Inferior parietal cortex (tissue), 1 donor: ENCODE data around the gene PRR23B.
"Not testable (repeated sequence)": the region's sequence is repeated elsewhere in the genome, so short reads cannot be mapped to it uniquely, and the experiment has no call there.

ENCODE experiments used
- DNase-seq: peaks from one replicate; pipeline ENCODE4 v3.0.0-alpha.2; 2016; ENCODE audit errors: extremely low spot score

The PRR23B gene

DNA sequence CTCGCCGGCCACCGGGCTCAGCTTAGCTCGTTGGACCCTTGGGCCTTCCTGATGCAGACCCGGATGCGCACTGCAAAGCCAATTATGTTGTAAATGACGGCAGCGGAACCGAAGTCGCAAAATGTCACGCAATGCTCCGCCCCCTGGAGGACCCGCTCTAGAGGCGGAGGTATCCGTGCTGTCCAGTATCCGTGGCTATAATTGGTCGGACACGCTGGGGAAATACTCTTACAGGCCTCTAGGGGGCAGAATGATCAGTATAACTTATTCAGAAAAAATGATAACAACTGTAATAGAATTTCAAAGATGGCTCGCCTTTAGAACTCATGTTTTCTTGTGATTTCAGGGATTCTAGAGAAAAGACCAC lies at the start of gene PRR23B:
Gene PRR23B, minus strand, starts transcription at position 59 of the 367 bp plus-strand sequence. CDS start 265 bp downstream, outside the sequence.
- DNase-seq: no peak

DNA sequence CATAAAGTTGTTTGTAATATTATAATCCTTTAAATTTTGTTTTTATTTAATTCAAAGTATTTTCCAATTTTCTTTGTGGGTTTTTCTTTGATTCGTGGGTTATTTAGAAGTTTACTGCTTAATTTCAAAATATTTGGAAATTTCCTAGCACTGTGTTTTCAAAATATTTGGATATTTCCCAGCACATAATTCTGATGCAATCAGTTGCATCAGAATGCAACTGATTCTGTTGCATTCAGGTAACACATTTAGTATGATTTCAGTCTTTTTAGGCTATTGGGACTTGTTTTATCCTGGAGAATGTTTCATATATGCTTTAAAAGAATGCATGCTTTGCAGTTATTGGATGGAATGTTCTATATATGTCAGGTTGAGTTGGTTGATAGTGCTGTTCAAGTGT lies 42.2 kb upstream of the PRR23B start:
- no peak for DNase-seq

DNA sequence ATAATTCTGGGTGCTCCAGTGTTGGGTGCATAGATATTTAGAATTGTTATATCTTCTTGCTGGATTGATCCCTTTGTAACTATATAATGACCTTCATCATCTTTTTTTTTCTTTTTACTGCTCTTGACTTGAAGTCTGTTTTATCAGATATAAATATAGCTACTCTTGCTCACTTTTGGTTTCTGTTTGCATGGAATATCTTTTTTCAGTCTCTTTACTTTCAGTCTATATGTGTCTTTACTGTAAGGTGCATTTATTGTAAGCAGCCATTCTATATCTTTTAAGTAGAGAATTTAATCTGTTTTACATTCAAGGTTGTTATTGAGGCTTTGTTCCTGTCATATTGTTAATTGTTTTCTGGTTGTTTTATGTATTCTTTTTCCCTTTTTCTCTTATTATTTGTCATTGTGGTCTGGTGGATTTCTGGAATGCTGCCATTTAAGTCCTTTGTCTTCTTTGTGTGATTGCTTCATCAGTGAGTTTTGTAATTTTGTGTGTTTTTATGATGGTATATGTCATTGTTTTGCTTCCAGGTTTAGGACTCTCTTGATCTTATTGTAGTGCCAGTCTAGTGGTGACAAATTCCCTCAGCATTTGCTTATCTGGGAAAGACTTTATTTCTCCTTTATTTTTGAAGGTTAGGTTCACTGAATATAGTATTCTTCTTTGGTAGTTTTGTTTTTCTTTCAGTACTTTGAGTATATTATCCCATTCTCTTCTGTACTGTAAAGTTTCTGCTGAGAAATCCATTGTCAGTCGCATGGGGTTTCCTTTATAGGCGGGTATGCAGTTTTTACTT lies 32.3 kb upstream of the PRR23B start:
- no peak for DNase-seq

DNA sequence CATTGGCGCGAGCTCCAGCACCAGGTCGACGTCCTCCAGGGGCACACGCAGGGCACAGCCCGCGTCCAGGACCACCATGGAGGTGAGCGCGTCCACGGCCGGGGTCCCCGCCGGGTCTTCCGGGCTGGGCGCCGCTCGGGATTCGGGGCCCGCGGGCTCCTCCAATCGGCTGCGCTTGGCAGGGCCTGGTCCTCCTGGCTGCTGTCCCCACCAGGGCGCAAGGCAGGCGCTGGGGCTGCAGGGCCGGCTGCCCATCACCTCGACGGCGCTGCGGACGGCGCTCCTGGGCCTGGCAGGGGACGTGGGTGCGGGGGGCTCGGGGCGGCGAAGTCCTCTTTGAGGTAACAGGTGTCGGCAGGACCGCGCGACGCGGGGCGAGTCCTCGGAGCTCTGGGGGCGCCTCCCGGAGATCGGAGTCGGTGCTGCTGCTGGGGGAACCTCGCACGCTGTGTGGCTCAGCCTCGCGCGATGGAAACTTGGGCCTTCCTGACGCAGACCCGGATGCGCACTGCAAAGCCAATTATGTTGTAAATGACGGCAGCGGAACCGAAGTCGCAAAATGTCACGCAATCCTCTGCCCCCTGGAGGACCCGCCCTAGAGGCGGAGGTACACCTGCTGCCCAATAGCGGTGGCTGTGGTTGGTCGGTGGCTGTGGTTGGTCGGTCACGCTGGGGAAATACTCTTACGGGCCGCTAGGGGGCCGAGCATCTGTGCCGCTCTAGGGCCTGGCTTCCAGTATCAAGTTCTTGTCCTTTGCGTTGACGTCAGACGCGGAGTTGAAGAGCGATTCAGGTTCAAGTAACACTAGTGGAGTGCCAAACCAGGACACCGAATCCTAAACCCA lies 23.9 kb upstream of the PRR23B start, which contains the start of gene PRR23C:
Gene PRR23C, minus strand, starts transcription at position 527 of the 845 bp plus-strand sequence. Its CDS starts 272 bp downstream, at position 255.
- DNase-seq: no peak

DNA sequence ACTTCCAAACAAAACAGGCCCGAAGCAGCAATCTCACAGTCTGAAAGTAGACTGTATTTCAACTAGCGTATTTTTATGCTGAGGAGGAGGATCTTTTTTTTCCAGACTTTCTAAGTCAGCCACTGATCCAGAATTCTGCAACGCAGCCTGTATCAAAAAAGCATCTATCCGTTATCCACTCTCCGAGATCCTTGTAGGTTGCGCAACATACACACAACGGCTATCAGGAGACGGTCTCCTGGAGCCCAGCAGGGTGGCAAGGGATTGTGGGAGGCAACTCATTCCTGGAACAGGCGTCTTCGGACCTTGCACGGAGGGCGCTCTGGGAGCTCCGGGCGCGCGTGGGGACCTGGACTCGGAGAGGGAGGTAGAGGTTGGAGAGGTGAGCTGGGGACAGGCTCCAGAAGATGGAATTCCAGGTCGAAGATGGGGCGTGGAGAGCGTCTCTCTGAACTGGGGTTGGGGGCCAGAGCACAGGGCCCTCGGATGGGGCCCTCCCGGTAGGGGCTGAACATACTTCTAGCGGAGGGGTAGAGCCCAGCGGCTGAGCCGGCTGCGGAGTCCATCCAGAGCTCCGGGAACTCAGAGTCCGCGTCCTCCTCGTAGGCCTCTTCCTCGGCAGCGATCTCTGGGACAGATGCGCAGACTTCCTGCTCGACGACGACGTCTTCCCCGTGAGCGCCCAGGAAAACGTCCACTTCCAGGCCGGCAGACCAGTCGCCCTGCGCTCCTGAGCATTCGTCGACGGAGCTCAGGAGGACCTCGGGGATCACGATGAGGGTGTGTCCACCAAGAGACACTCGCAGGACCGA lies 23.0 kb upstream of the PRR23B start:
- DNase-seq: no peak

DNA sequence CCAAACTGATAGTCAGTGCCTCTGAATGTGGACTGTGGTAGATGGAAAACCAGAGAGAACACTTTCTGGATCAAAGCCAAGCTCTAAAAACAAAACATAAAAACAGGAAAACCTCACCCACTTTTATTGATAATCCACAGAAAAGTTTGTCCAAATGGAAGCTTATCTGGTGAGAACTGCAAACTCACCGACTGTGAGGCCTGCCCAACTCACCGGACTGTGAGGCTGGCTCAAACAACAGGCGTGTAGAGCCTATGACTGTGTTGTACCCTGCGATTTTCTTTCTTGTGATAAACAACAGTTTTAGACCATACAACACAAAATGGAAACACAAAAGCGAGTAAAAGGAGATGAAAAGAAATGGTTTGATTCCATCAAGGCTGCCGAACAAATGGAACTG lies 16.8 kb upstream of the PRR23B start:
- no peak for DNase-seq

DNA sequence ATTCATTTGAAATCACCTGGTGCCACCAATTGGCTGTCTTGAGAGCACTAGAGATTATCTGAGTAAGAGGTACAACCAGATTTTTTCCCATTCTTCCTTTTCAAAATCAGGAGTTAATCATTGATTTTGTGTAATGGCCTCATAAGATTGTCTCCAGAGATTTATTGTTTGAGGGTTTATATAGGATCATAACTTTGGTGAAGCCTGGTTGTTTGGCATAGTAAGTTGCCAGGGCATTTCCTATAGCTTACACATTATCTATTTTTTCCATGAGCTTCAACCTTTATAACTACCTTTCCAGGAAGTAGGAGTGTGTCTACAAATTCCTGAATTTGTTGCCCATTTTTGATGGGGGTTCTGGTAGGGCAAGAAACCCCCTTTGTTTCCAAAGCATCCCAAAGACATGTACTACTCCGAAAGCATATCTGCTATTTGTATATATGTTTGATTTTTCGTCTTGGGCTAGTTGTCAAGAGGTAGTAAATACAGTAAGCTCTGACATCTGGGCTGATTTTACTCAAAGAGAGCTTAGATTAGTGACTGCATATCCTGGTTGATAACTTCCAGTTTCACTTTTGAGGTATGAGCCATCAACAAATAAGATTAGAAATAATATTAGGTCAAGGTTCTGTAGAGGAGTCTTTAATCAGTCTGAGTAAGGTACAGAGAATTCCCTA lies 11.7 kb upstream of the PRR23B start:
- DNase-seq: no peak

DNA sequence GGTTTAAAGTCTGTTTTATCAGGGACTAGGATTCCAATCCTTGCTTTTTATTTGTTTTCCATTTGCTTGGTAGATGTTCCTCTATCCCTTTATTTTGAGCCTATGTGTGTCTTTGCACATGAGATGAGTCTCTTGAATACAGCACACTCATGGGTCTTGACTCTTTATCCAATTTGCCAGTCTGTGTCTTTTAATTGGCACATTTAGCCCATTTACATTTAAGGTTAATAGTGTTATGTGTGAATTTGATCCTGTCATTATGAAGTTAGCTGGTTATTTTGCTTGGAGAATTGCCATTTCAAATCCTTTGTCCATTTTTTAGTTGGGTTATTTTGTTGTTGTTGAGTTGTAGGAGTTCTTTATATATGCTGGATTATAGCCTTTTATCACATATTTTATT lies 9.8 kb upstream of the PRR23B start:
- not testable (repeated sequence) for DNase-seq

DNA sequence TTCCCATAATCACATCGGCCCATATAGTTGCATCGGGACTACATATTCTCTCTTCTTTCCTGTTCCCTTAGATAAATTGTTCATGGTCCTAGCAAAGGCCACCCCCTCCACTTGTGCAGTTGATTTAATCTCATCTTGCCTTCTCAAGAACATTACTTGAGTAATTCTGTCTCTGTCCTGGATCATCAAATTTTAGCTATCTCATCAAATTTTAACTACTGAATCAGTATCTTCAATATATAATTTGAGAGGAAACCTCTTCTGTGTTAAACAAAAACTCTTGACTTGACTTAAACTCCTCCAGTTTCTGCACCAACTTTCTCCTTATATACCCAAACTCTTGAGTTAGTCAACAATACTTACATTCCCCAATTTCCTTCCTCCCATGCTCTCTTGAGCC lies 4.2 kb upstream of the PRR23B start:
- DNase-seq: no peak

DNA sequence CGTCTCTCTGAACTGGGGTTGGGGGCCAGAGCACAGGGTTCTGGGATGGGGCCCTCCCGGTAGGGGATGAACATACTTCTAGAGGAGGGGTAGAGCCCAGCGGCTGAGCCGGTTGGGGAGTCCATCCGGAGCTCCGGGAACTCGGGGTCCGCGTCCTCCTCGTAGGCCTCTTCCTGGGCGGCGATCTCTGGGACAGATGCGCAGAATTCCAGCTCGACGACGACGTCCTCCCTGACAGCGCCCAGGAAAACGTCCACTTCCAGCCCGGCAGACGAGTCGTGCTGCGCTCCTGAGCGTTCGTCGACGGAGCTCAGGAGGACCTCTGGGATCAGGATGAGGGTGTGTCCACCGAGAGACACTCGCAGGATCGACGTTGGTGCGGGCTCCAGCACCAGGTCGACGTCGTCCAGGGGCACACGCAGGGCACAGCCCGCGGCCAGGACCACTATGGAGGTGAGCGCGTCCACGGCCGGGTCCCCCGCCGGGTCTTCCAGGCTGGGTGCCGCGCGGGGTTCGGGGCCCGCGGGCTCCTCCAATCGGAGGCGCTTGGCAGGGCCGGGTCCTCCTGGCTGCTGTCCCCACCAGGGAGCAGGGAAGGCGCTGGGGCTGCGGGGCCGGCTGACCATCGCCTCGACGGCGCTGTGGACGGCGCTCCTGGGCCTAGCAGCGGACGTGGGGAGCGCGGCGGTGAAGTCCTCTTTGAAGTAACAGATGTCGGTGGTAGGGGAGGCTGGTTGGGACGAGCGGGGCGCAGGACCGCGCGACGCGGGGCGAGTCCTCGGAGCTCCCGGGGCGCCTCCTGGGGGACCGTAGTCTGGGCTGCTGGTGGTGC lies 474 bp downstream of the PRR23B start:
- no peak for DNase-seq

DNA sequence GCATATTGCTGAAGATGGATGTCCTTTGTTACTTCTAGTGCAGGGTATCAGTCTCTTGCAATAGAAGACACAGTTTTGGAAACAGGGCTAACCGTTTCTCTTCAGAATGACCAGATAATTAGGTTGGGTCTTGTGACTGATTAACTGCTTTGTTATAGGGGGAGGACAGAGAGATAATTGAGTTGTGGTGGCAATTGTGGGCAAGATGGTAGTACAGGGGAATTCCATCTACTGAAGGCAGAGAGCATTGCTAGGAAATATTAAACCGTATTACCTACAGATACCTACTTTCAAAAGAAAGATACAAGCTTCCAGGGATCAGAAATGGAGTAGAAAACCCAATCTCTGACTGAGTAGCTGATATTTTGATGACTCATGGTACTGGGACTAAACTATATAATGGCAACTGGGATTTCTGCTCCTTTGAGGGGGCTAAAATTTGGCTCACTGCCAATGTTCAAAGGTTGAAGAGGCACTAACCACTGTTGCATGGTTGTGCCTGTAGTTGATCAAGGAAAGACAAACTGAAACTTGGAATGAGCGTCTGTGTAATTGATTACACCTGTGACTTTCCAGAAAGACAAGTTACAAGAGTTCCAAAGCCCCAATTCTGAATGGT lies 4.2 kb downstream of the PRR23B start:
- DNase-seq: no peak

DNA sequence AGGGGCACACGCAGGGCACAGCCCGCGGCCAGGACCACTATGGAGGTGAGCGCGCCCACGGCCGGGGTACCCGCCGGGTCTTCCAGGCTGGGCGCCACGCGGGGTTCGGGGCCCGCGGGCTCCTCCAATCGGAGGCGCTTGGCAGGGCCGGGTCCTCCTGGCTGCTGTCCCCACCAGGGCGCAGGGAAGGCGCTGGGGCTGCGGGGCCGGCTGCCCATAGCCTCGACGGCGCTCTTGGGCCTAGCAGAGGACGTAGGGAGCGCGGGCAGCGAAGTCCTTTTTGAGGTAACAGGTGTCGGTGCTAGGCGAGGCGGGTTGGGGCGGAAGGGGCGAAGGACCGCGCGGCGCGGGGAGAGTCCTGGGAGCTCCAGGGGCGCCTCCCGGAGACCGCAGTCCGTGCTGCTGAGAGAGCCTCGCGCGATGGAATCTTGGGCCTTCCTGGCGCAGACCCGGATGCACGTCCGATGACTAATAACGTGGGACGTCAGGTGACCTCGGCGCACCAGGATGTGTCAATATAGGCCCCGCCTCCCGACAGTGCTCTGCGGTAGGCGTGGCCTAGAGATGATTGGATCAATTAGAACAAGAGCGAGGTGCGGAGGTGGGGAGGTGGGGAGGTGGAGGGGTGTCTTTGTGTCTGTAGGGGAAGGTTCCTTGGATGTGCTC lies 14.5 kb downstream of the PRR23B start, which contains the start of gene PRR23A:
Gene PRR23A, minus strand, starts transcription at position 218 of the 666 bp plus-strand sequence. Its CDS starts 0 bp downstream, at position 218.
- DNase-seq: no peak

DNA sequence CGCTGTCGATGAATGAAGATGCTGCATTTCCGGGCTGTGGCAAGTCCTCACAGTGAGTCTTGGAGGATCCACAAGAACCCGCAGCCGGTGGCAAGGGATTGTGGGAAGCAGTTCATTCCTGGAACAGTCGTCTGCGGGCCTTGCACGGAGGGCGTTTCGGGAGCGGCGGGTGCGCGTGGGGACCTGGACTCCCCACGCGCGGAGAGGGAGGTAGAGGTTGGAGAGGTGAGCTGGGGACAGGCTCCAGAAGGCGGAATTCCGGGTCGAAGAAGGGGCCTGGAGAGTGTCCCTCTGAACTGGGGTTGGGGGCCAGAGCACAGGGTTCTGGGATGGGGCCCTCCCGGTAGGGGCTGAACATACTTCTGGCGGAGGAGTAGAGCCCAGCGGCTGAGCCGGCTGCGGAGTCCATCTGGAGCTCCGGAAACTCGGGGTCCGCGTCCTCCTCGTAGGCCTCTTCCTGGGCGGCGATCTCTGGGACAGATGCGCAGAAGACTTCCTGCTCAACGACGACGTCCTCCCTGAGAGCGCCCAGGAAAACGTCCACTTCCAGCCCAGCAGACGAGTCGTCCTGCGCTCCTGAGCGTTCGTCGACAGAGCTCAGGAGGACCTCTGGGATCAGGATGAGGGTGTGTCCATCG lies 15.3 kb downstream of the PRR23B start:
- no peak for DNase-seq

DNA sequence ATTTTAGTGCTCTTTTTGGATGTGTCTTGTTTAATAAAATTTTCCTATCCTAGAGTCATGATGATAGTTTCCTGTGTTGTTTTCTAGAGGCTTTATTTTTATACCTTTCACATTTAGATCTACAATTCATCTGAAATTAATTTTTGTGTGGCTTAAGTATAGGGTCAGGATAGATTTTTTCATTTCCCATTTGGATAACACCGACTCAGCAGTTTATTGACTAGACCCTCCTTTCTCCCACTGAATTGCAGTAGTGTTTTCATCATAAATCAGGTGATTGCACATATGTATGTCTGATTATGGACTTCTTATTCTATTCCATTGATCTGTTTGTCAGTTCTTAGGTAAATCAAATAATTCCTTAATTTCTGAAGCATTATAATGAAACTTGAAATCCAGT lies 25.0 kb downstream of the PRR23B start:
- DNase-seq: no peak

DNA sequence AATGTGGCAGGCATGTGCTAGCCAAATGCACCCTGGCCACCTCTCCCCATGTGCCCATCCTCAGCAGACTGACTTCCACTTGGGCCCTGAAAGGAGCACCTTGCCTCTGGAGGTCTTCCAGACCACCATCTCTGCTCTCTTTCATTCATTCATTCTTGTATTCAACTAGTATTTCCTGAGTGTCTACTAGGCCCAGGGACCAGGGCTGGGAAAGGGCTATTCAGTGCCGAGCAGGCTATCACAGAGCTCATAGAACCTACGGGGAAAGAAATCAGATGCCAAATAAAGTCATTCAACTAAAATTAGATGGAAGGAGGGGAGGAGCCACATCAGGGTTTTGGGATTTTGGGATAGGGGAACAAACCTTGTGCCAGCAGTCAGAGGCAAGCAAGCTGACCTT lies 33.5 kb downstream of the PRR23B start:
- no peak for DNase-seq

DNA sequence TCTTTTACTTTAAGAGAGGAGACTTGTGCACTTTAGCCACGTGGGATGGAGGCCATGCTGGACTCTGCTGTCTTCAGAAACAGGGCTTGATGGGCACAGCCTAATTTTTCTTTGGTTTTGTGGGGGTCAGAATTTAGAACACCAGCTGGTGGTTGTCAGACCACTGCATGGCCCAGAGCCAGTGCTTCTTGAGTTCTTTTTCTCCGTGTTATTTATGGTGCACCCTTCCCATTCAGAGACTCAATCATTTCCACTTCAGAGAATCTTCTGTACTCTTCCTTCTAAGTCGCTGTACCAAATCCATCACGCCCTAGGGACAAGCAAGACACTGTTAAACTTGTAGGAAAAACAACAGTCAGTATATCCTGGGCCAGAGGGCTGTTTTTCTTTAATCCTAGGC lies 34.8 kb downstream of the PRR23B start:
- DNase-seq: no peak

DNA sequence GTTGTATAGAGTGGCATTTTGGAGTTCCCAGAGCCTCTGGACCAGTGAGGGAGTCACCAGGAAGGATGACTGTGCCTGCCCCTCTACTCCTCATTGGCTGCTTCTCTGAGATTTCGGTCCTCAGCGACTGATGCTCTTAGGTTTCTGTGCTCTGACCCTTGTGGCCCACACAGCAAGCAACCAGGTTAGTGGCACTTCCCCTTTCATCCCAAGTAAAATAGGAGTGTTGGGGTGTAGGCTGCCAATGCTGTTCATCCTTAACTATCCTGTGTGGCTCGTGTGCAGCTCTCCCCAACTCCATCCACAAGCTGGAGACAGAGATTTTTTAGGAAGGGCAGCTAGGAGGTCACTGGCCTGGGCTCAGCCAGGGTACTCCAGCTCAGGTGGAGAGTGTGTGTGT lies 35.9 kb downstream of the PRR23B start:
- no peak for DNase-seq

DNA sequence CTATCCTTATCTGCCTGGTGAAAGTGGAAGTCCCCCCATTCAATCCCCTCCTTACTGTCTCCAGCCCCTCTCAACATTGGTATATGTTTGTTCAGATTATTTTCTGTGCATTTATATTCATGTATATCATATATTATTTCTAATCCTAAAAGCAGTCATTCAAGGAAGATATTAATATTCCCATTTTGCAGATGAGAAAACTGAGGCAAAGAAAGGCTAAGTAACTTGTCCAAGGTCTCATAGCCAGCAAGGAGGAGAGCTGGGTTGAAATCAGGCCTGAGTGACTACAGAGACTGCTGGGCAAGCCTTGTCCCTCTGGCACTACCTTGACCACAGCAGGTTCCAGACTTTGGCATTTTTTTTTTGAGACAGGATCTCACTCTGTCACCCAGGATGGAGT lies 44.7 kb downstream of the PRR23B start:
- no peak for DNase-seq

DNA sequence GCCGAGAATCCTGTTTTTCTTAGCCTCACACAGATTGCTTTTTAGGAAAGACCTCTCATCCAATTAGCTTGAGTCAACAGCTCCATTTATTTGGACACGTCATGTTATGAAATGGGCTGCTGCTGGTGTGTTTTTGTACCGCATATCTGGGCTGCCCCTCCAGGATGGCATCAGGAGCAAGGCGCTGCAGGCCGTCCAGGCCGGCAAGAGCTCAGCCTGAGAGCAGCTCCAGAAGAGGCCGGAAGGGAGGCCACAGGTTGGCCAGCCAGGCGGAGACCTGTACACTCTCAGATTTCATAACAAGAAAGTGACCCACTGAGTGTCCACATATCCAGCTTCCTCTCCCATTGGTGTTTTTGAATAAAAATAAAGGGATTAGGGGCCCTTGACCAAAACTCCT lies 45.4 kb downstream of the PRR23B start:
- no peak for DNase-seq
